DND-41 (cell line): ENCODE measurements around the gene GATA5.

Experiments used
- CTCF ChIP-seq: IDR thresholded peaks from 2 replicates; pipeline ENCODE4 v1.5.1; 2012; ENCODE audit warnings: borderline replicate concordance, low read length, moderate library complexity, mild to moderate bottlenecking; ENCODE audit not compliant: poor library complexity, severe bottlenecking; ENCODE audit errors: extremely low read depth
- EZH2 ChIP-seq: IDR thresholded peaks from 3 replicates; pipeline ENCODE4 v1.6.1; 2012; ENCODE audit warnings: borderline replicate concordance, low read depth, mild to moderate bottlenecking, moderate library complexity, low read length, inconsistent platforms; ENCODE audit not compliant: severe bottlenecking

GRCh38 chr20:62493886-62494285, 18.1 kb upstream of the GATA5 start:
- TF ChIP-seq CTCF (no peak), EZH2 (no peak)
